ENCODE measurements around the gene B3GALT2. TPM values are rescaled to one million over a fixed set of nuclear protein-coding genes. Genes with fewer than 3 reads are reported as not detected.

Gene B3GALT2
- total and polyA plus RNA-seq, 2 of the 8 experiments (the other 6 are each of a cell fraction or from before 2014, with no cell fraction given) = not detected

- TF ChIP-seq CHD7 (IDR thresholded peaks at IDR 0.05; ENCODE audit: insufficient replicate concordance, low read length) (no peak), FOSL1 (IDR thresholded peaks at IDR 0.05; ENCODE audit: insufficient read depth, low read depth, low read length) (no peak), KDM5A (IDR thresholded peaks at IDR 0.05; ENCODE audit: low read length) (no peak), ZNF274 (IDR thresholded peaks at IDR 0.05; ENCODE audit: borderline replicate concordance, extremely low read depth, low read length) (no peak), BCL11A (IDR thresholded peaks at IDR 0.05; ENCODE audit: low read depth in 2 of 2, low read length in 2 of 2) (no peak), SIN3A (conservative IDR thresholded peaks at IDR 0.05 in 1 of 2, IDR thresholded peaks at IDR 0.05 in 1 of 2; ENCODE audit: low read depth in 1 of 2, low read length in 2 of 2) (no peak), YY1 (IDR thresholded peaks at IDR 0.05; ENCODE audit: low read depth, low read length) (no peak), MAFK (IDR thresholded peaks at IDR 0.05; ENCODE audit: low read depth, low read length) (no peak), SUZ12 (IDR thresholded peaks at IDR 0.05; ENCODE audit: low read length) (no peak), HDAC2 (IDR thresholded peaks at IDR 0.05; ENCODE audit: borderline replicate concordance in 1 of 2, low read depth in 2 of 2, low read length in 2 of 2) (no peak), NANOG (IDR thresholded peaks at IDR 0.05; ENCODE audit: insufficient read depth, low read depth, low read length, poor library complexity, severe bottlenecking) (no peak), SIRT6 (IDR thresholded peaks at IDR 0.05; ENCODE audit: low read length) (no peak)
Measured at GRCh38 chr1:193144999-193145398, 41.4 kb downstream of the B3GALT2 start (continued).
